Astrocyte (in vitro differentiated cells and primary cell): Measurements from ENCODE around the gene CTNNAL1. TPM values are rescaled to one million over a fixed set of nuclear protein-coding genes. Genes with fewer than 3 reads are reported as not detected.
A peak's percentile ranks its signal among the peaks of the same experiment; 100 is the strongest.

Experiments used
- DNase-seq: peaks from one replicate; pipeline ENCODE4 v3.0.0-alpha.2; 2010; ENCODE audit warnings: low read depth
- FAIRE-seq: peaks from 2 replicates; lab custom pipeline; 2011; peaks lifted over from hg19 to GRCh38; lab: Jason Lieb, UNC
- H2AFZ ChIP-seq: 2 replicates; pipeline ENCODE4 v1.6.0; 2012; ENCODE audit warnings: low read depth, low read length, inconsistent platforms
- H3K27ac ChIP-seq: 2 replicates; pipeline ENCODE4 v1.5.1; 2011; ENCODE audit warnings: low read depth, low read length, inconsistent platforms
- H3K27me3 ChIP-seq: 2 replicates; pipeline ENCODE4 v1.6.0; 2011; ENCODE audit warnings: low read length, inconsistent platforms; ENCODE audit not compliant: insufficient read depth
- H3K36me3 ChIP-seq: 2 replicates; pipeline ENCODE4 v1.5.1; 2011; ENCODE audit warnings: low read length, inconsistent platforms; ENCODE audit not compliant: insufficient read depth
- H3K4me1 ChIP-seq: 2 replicates; pipeline ENCODE4 v1.5.1; 2011; ENCODE audit warnings: low read length, inconsistent platforms; ENCODE audit not compliant: insufficient read depth
- H3K4me2 ChIP-seq: 2 replicates; pipeline ENCODE4 v1.6.0; 2012; ENCODE audit warnings: low read length, inconsistent platforms
- H3K4me3 ChIP-seq: 2 replicates; pipeline ENCODE4 v1.5.1; 2011; ENCODE audit warnings: low read depth, mild to moderate bottlenecking, low read length, inconsistent platforms; ENCODE audit not compliant: insufficient read depth
- H3K79me2 ChIP-seq: 2 replicates; pipeline ENCODE4 v1.6.0; 2012; ENCODE audit warnings: mild to moderate bottlenecking, low read length, inconsistent platforms; ENCODE audit not compliant: insufficient read depth
- H3K9ac ChIP-seq: 2 replicates; pipeline ENCODE4 v1.6.0; 2012; ENCODE audit warnings: mild to moderate bottlenecking, low read length, inconsistent platforms
- H3K9me3 ChIP-seq: 2 replicates; pipeline ENCODE4 v1.5.1; 2012; ENCODE audit warnings: low read depth, mild to moderate bottlenecking, low read length, inconsistent platforms; ENCODE audit not compliant: insufficient read depth
- H4K20me1 ChIP-seq: 2 replicates; pipeline ENCODE4 v1.6.0; 2012; ENCODE audit warnings: low read length, inconsistent platforms; ENCODE audit not compliant: insufficient read depth
- H3K27ac Mint-ChIP-seq: one replicate; pipeline ENCODE4 v1.8.0; 2021; ENCODE audit warnings: mild to moderate bottlenecking, mixed read lengths; ENCODE audit not compliant: unreplicated experiment
- H3K27me3 Mint-ChIP-seq: one replicate; pipeline ENCODE4 v1.8.0; 2021; ENCODE audit warnings: low read depth, mixed read lengths; ENCODE audit not compliant: unreplicated experiment
- H3K36me3 Mint-ChIP-seq: one replicate; pipeline ENCODE4 v1.8.0; 2021; ENCODE audit warnings: low read depth, mixed read lengths; ENCODE audit not compliant: unreplicated experiment
- H3K4me1 Mint-ChIP-seq: one replicate; pipeline ENCODE4 v1.8.0; 2021; ENCODE audit warnings: low read depth, mixed read lengths; ENCODE audit not compliant: unreplicated experiment
- H3K4me3 Mint-ChIP-seq: one replicate; pipeline ENCODE4 v1.8.0; 2021; ENCODE audit warnings: mild to moderate bottlenecking, moderate library complexity, mixed read lengths; ENCODE audit not compliant: unreplicated experiment
- H3K9me3 Mint-ChIP-seq: one replicate; pipeline ENCODE4 v1.8.0; 2021; ENCODE audit warnings: mild to moderate bottlenecking, mixed read lengths; ENCODE audit not compliant: unreplicated experiment
- EZH2 ChIP-seq: IDR thresholded peaks from 2 replicates; pipeline ENCODE4 v1.6.1; 2012; ENCODE audit warnings: mild to moderate bottlenecking, low read length, inconsistent platforms; ENCODE audit not compliant: insufficient read depth
- total RNA-seq: library from RNA; stranded (reverse); gene quantifications from 2 replicates; pipeline ENCODE4 v1.2.1, GENCODE V29; 2021
- TF ChIP-seq, protein P1 (sequence below): IDR thresholded peaks from 2 replicates; pipeline ENCODE4 v1.5.1; 2011; ENCODE audit warnings: low read depth, mild to moderate bottlenecking, inconsistent platforms, low read length, moderate library complexity; ENCODE audit not compliant: insufficient read depth

Gene CTNNAL1
- total RNA-seq, 1 donor from 2014 or later: 35.1 TPM

DNA sequence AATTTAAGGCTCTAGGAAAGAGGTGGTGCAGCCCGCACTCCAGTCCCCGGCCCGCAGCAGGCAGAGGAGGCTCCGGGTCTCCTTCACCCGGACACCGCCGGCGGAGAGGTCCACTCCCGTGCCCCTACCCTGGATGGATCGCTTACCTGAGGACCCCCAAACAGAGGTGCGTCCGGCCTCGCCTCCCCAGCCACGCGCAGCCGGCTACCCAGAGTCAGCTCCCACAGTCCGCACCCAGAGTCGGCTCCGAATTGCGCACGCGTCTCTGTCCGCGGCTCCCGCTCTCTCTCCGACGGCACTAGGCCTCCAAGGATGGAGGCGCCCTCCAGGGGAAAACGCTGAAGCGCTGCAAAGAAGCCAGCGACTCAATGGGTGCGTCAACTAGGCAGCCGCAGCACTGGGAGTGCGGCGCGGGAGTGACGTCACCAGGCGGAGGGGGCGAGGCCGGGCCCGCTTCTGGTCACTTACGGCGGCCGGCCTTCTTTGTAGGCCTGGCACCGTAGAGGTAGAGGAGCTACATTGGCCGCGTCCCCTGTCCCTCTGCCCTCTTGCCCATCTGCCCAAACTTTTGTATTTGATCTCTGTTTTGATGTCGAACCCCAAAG lies 79.5 kb downstream of the CTNNAL1 start, which contains the start of gene ELP1:
ELP1 (minus strand) TSS at position 407 of the 605 bp plus-strand sequence. CDS start 2,978 bp downstream, outside the sequence.
- peak within 1 kb of the TSS; percentile 94 for H3K4me2 ChIP-seq
- peaks cover 5% of the 10 kb centered on the region for H3K4me1 ChIP-seq
- FAIRE-seq (no peak), DNase-seq (peak; percentile 91)
- Mint-ChIP-seq H3K4me1 (peaks cover 4% of the 10 kb centered on the region), H3K27ac (peak within 1 kb of the TSS; percentile 93), H3K4me3 (peak within 1 kb of the TSS; percentile 99), H3K9me3 (no peaks in the 10 kb centered on the region), H3K27me3 (no peaks in the 10 kb centered on the region), H3K36me3 (peaks cover 4% of the 10 kb centered on the region)
- peak within 1 kb of the TSS; percentile 92 for H2AFZ ChIP-seq
- peaks cover 5% of the 10 kb centered on the region for H3K36me3 ChIP-seq
- H3K27ac ChIP-seq: peak within 1 kb of the TSS; percentile 81
- no peaks in the 10 kb centered on the region for H3K27me3 ChIP-seq
- TF ChIP-seq, protein P1, sequence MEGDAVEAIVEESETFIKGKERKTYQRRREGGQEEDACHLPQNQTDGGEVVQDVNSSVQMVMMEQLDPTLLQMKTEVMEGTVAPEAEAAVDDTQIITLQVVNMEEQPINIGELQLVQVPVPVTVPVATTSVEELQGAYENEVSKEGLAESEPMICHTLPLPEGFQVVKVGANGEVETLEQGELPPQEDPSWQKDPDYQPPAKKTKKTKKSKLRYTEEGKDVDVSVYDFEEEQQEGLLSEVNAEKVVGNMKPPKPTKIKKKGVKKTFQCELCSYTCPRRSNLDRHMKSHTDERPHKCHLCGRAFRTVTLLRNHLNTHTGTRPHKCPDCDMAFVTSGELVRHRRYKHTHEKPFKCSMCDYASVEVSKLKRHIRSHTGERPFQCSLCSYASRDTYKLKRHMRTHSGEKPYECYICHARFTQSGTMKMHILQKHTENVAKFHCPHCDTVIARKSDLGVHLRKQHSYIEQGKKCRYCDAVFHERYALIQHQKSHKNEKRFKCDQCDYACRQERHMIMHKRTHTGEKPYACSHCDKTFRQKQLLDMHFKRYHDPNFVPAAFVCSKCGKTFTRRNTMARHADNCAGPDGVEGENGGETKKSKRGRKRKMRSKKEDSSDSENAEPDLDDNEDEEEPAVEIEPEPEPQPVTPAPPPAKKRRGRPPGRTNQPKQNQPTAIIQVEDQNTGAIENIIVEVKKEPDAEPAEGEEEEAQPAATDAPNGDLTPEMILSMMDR: peak; percentile 6
- no peak for TF ChIP-seq EZH2
- H4K20me1 ChIP-seq: no peaks in the 10 kb centered on the region
- peak within 1 kb of the TSS; percentile 93 for H3K4me3 ChIP-seq
- H3K9me3 ChIP-seq: no peaks in the 10 kb centered on the region
- peak within 1 kb of the TSS; percentile 92 for H3K9ac ChIP-seq
- H3K79me2 ChIP-seq: peaks cover 39% of the 10 kb centered on the region

DNA sequence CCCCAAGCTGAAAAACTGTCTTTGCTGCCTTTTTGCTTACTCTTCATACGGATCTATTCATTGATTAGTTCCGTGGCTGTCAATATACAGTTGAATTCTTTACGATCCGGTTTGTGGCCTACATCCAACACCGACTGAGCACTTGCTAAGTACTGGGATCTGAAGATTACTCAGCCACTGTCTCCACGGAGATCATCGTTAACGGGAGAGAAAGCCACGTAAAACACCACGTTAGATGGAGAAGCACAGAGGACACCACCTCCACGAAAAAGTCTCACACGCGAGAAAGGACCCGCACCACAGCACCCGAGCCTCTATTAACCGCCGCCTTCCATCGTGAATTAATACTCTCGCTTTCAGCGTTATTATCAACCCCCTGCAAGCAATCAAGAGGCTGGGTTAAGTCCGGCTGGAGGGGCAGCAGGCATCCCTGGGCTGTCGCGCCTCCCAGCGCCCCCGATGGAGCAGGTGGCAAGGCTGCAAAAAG lies 80.0 kb downstream of the CTNNAL1 start:
- H3K4me1 ChIP-seq: peaks cover 5% of the 10 kb centered on the region
- FAIRE-seq: no peak
- Mint-ChIP-seq H3K9me3 (no peaks in the 10 kb centered on the region), H3K4me1 (peaks cover 4% of the 10 kb centered on the region), H3K4me3 (peak overlapping the region; percentile 99), H3K36me3 (peaks cover 4% of the 10 kb centered on the region), H3K27ac (peak overlapping the region; percentile 44), H3K27me3 (no peaks in the 10 kb centered on the region)
- peak overlapping the region; percentile 92 for H3K9ac ChIP-seq
- H3K9me3 ChIP-seq: no peaks in the 10 kb centered on the region
- peaks cover 3% of the 10 kb centered on the region for H3K36me3 ChIP-seq
- peak overlapping the region; percentile 91 for H2AFZ ChIP-seq
- peak overlapping the region; percentile 93 for H3K4me3 ChIP-seq
- no peaks in the 10 kb centered on the region for H4K20me1 ChIP-seq
- H3K27ac ChIP-seq: peak overlapping the region; percentile 81
- H3K79me2 ChIP-seq: peaks cover 39% of the 10 kb centered on the region
- TF ChIP-seq, protein P1: no peak
- no peaks in the 10 kb centered on the region for H3K27me3 ChIP-seq
- peak overlapping the region; percentile 94 for H3K4me2 ChIP-seq
- DNase-seq: peak; percentile 11

DNA sequence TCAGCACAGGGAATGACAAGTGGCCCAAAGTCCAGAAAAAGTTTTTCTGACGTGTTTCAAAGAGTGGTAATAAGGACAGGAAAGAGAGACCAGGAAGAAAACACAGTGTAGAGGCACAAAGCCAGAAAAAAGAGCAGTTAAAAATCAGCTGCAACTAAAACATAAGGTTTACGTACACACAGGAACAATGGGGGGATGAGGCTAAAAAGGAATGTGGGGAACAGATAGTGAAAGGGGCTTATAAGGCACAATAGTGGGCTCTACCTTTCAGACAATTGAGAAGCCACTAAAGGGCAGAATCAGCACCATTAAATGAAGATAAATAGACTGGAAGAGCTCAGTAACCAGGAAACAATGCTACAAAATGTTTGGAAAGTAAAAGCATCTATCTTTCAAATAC lies 84.9 kb downstream of the CTNNAL1 start:
- peaks cover 23% of the 10 kb centered on the region for H3K36me3 ChIP-seq
- Mint-ChIP-seq H3K4me1 (peaks cover 4% of the 10 kb centered on the region), H3K9me3 (no peaks in the 10 kb centered on the region), H3K4me3 (no peak overlapping the region), H3K36me3 (peaks cover 17% of the 10 kb centered on the region), H3K27ac (no peak overlapping the region), H3K27me3 (no peaks in the 10 kb centered on the region)
- H3K4me2 ChIP-seq: no peak overlapping the region
- peaks cover 19% of the 10 kb centered on the region for H3K79me2 ChIP-seq
- no peaks in the 10 kb centered on the region for H3K9me3 ChIP-seq
- H3K4me3 ChIP-seq: no peak overlapping the region
- TF ChIP-seq, protein P1: no peak
- TF ChIP-seq EZH2: no peak
- no peak overlapping the region for H3K9ac ChIP-seq
- peaks cover 5% of the 10 kb centered on the region for H3K4me1 ChIP-seq
- no peak overlapping the region for H3K27ac ChIP-seq
- no peak overlapping the region for H2AFZ ChIP-seq
- FAIRE-seq (no peak), DNase-seq (no peak)
- no peaks in the 10 kb centered on the region for H3K27me3 ChIP-seq
- no peaks in the 10 kb centered on the region for H4K20me1 ChIP-seq
